Sigmoid colon (tissue), 4 donors: ENCODE results near the gene BANP.

Experiments used
- EP300 ChIP-seq, 4 donors: sonication (generic); formaldehyde crosslinking; IDR thresholded peaks; one replicate each; pipeline ENCODE4 v1.6.1; 2017; ENCODE audit warnings: antibody characterized with exemption in 4 of 4
- POLR2A ChIP-seq, 2 donors: fragments of 450-650 bp; IDR thresholded peaks; one replicate each; pipeline ENCODE4 v1.6.1; 2016; ENCODE audit warnings: antibody characterized with exemption in 2 of 2, mild to moderate bottlenecking in 2 of 2, moderate library complexity in 2 of 2
- TF ChIP-seq, protein P1 (sequence below), 4 experiments: fragments of 450-650 bp in 3 of 4; fragments of 200-600 bp in 1 of 4; IDR thresholded peaks; one replicate each; pipeline ENCODE4 v1.5.1; 2016 to 2019; ENCODE audit warnings: antibody characterized with exemption in 4 of 4, mild to moderate bottlenecking in 3 of 4, moderate library complexity in 2 of 4

DNA sequence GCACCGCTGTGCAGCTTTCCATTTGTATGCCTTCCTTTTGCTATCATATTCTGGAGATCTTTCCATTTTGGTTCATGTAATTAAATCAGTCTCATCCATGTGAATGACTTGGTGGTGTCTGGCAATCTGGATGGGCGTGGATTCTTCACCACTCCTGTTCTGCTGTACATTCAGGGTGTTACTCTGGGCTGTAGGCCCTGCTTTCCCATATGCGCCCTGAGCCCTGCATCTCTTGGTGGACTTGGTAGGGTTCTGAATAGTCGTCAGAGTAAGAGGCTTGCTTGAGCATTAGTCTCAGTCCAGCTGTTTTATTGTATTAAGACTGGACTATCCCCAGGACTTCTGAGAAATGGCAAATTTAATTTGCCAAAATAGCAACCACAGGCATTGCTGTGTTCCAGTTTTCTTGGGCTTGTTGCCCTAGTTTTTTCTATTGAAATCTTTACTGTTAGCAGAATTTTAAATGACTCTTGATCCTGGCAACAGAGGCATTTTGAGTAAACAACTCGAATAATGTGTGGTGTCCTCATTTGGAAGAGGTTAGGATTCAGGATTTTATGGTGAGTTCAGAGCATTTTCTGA lies 14.9 kb downstream of the BANP start:
- TF ChIP-seq, protein P1, sequence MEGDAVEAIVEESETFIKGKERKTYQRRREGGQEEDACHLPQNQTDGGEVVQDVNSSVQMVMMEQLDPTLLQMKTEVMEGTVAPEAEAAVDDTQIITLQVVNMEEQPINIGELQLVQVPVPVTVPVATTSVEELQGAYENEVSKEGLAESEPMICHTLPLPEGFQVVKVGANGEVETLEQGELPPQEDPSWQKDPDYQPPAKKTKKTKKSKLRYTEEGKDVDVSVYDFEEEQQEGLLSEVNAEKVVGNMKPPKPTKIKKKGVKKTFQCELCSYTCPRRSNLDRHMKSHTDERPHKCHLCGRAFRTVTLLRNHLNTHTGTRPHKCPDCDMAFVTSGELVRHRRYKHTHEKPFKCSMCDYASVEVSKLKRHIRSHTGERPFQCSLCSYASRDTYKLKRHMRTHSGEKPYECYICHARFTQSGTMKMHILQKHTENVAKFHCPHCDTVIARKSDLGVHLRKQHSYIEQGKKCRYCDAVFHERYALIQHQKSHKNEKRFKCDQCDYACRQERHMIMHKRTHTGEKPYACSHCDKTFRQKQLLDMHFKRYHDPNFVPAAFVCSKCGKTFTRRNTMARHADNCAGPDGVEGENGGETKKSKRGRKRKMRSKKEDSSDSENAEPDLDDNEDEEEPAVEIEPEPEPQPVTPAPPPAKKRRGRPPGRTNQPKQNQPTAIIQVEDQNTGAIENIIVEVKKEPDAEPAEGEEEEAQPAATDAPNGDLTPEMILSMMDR (IDR thresholded peaks at IDR 0.05), result no peak
- no peak for TF ChIP-seq POLR2A (IDR thresholded peaks at IDR 0.05)
- TF ChIP-seq EP300 (IDR thresholded peaks at IDR 0.05), result no peak
